ENCODE measurements around the gene MOB1B.

DNA sequence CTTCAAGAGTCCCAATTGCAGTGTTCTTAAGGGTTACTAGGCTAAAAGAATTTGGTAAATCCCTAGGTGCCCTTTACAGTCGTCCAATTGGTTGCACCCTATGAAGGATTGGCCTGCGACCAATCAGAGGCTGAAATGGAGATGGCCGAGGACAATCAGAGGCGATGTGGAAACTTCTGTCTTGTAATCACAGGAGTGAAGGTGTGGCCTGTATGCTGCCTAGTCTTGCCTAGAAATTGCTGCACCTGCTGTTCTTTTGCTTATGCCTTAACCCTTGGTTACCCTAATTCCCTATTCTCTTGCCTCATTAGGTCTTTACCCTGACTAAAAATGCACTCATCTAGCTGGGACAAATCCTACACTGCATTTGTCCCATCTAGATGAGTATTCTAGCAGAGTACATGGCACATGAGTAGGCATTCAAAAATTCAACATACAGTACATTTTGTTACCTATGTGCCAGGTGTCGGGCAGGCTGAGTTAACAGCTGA lies 90.3 kb downstream of the MOB1B start:
- TF ChIP-seq, protein P1, sequence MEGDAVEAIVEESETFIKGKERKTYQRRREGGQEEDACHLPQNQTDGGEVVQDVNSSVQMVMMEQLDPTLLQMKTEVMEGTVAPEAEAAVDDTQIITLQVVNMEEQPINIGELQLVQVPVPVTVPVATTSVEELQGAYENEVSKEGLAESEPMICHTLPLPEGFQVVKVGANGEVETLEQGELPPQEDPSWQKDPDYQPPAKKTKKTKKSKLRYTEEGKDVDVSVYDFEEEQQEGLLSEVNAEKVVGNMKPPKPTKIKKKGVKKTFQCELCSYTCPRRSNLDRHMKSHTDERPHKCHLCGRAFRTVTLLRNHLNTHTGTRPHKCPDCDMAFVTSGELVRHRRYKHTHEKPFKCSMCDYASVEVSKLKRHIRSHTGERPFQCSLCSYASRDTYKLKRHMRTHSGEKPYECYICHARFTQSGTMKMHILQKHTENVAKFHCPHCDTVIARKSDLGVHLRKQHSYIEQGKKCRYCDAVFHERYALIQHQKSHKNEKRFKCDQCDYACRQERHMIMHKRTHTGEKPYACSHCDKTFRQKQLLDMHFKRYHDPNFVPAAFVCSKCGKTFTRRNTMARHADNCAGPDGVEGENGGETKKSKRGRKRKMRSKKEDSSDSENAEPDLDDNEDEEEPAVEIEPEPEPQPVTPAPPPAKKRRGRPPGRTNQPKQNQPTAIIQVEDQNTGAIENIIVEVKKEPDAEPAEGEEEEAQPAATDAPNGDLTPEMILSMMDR (IDR thresholded peaks at IDR 0.05; ENCODE audit: low read length), result no peak
- no peak for TF ChIP-seq EZH2phosphoT487 (IDR thresholded peaks at IDR 0.05; ENCODE audit: low read length)

All from MM.1S (cell line).